SK-N-SH (cell line): ENCODE results near the gene SPRY4. TPM values are rescaled to one million over a fixed set of nuclear protein-coding genes. Genes with fewer than 3 reads are reported as not detected.

Source experiments
- CTCF ChIA-PET: fragments of 300-600, 350-600 bp; formaldehyde crosslinking; extraction: SDS; loops from one replicate; lab custom pipeline; 2021; lab: Yijun Ruan, JAX
- POLR2A ChIA-PET: fragments of 350-600 bp; sonication (Branson Sonifier 250); formaldehyde crosslinking; extraction: SDS; loops from one replicate; lab custom pipeline; 2020; ENCODE audit warnings: antibody characterized with exemption, inconsistent platforms; lab: Yijun Ruan, JAX
- DNase-seq: peaks from one replicate; pipeline ENCODE4 v3.0.0; 2012
- H2AFZ ChIP-seq: fragments of 200-600 bp; sonication (generic); 2 replicates; pipeline ENCODE4 v1.8.1; 2016; ENCODE audit warnings: antibody characterized with exemption, mild to moderate bottlenecking, low read depth
- H3F3A ChIP-seq: fragments of 200-600 bp; sonication (generic); replicated peaks from 2 replicates; pipeline ENCODE3; 2016; ENCODE audit warnings: antibody characterized with exemption, mild to moderate bottlenecking; ENCODE audit not compliant: insufficient read depth
- H3K27ac ChIP-seq, 2 experiments: fragments of 200-500 bp in 1 of 2; fragments of 200-600 bp in 1 of 2; sonication (Bioruptor generic) in 1 of 2; sonication (generic), shearing (Covaris generic) in 1 of 2; 2 replicates each; pipeline versions ENCODE4 v1.5.1 to v1.6.1; 2014 to 2016; ENCODE audit warnings: low read depth in 2 of 2, inconsistent platforms in 1 of 2, low read length in 1 of 2, mild to moderate bottlenecking in 1 of 2, mixed read lengths in 1 of 2
- H3K27me3 ChIP-seq: fragments of 200-600 bp; sonication (generic), shearing (Covaris generic); 2 replicates; pipeline ENCODE4 v1.6.1; 2016; ENCODE audit warnings: mixed run types; ENCODE audit not compliant: insufficient read depth
- H3K36me3 ChIP-seq, 2 experiments: fragments of 200-500 bp in 1 of 2; fragments of 200-600 bp in 1 of 2; sonication (Bioruptor generic) in 1 of 2; sonication (generic) in 1 of 2; replicated peaks in 1 of 2; 2 replicates each; pipeline versions ENCODE3 to v1.5.1; 2014 to 2016; ENCODE audit warnings: low read length in 1 of 2, mild to moderate bottlenecking in 1 of 2; ENCODE audit not compliant: insufficient read depth in 2 of 2, control insufficient read depth in 1 of 2
- H3K4me1 ChIP-seq, 2 experiments: fragments of 200-500 bp in 1 of 2; fragments of 200-600 bp in 1 of 2; sonication (Bioruptor generic) in 1 of 2; sonication (generic), shearing (Covaris generic) in 1 of 2; 2 replicates each; pipeline versions ENCODE4 v1.5.1 to v1.6.1; 2014 to 2016; ENCODE audit warnings: low read depth in 1 of 2, low read length in 1 of 2, mixed run types in 1 of 2; ENCODE audit not compliant: insufficient read depth in 2 of 2, control insufficient read depth in 1 of 2
- H3K4me2 ChIP-seq: fragments of 200-600 bp; sonication (generic), shearing (Covaris generic); 2 replicates; pipeline ENCODE4 v1.6.1; 2017; ENCODE audit warnings: mixed run types
- H3K4me3 ChIP-seq, 2 experiments: fragments of 200-500 bp in 1 of 2; fragments of 200-600 bp in 1 of 2; sonication (Bioruptor generic) in 1 of 2; sonication (generic), shearing (Covaris generic) in 1 of 2; 2 replicates each; pipeline versions ENCODE4 v1.5.1 to v1.8.1; 2014 to 2016; ENCODE audit warnings: low read depth in 2 of 2, inconsistent platforms in 1 of 2, low read length in 1 of 2, mild to moderate bottlenecking in 1 of 2, mixed read lengths in 1 of 2, moderate library complexity in 1 of 2
- H3K79me2 ChIP-seq: fragments of 200-600 bp; sonication (generic); 2 replicates; pipeline ENCODE4 v1.8.1; 2017; ENCODE audit warnings: mild to moderate bottlenecking; ENCODE audit not compliant: insufficient read depth
- H3K9ac ChIP-seq: fragments of 200-600 bp; sonication (generic); 2 replicates; pipeline ENCODE4 v1.6.1; 2017; ENCODE audit warnings: mixed run types
- H3K9me2 ChIP-seq: fragments of 200-600 bp; sonication (generic); 2 replicates; pipeline ENCODE4 v1.6.1; 2017; ENCODE audit warnings: mixed run types
- H3K9me3 ChIP-seq: fragments of 200-600 bp; sonication (generic); 2 replicates; pipeline ENCODE4 v1.6.1; 2017; ENCODE audit warnings: mixed run types, mild to moderate bottlenecking, moderate library complexity
- H4K20me1 ChIP-seq: fragments of 200-600 bp; sonication (generic); 2 replicates; pipeline ENCODE4 v1.6.1; 2017; ENCODE audit warnings: mild to moderate bottlenecking, mixed run types; ENCODE audit not compliant: insufficient read depth
- CTCF ChIP-seq: fragments of 200-600 bp; sonication (generic); IDR thresholded peaks from 2 replicates; pipeline ENCODE4 v1.6.1; 2017; ENCODE audit warnings: antibody characterized with exemption, mild to moderate bottlenecking, moderate library complexity
- ELF1 ChIP-seq: IDR thresholded peaks from 2 replicates; pipeline ENCODE4 v1.4.0; 2012
- EZH2phosphoT487 ChIP-seq: fragments of 200-600 bp; sonication (generic); IDR thresholded peaks from 2 replicates; pipeline ENCODE4 v1.6.1; 2017; ENCODE audit warnings: low read depth, mixed run types, mild to moderate bottlenecking, antibody characterized with exemption, moderate library complexity, borderline replicate concordance
- FOXJ3 ChIP-seq: sonication (generic); formaldehyde crosslinking; IDR thresholded peaks from 2 replicates; pipeline ENCODE4 v1.5.1; 2020; ENCODE audit warnings: mild to moderate bottlenecking, missing genetic modification reagents
- FOXM1 ChIP-seq: IDR thresholded peaks from 2 replicates; pipeline ENCODE4 v1.4.0; 2012; ENCODE audit warnings: low read depth, mild to moderate bottlenecking
- GABPA ChIP-seq: IDR thresholded peaks from 2 replicates; pipeline ENCODE4 v1.4.0; 2012; ENCODE audit warnings: low read depth, mild to moderate bottlenecking
- GATA2 ChIP-seq: sonication (generic); formaldehyde crosslinking; IDR thresholded peaks from 2 replicates; pipeline ENCODE4 v1.5.0; 2020; ENCODE audit warnings: mild to moderate bottlenecking, missing genetic modification reagents
- IRF3 ChIP-seq: fragments of 150-350 bp; IDR thresholded peaks from 2 replicates; pipeline ENCODE4 v1.6.1; 2016; ENCODE audit warnings: mild to moderate bottlenecking, low read depth, low read length
- JUND ChIP-seq: IDR thresholded peaks from 2 replicates; pipeline ENCODE4 v1.4.0; 2012
- MEF2A ChIP-seq: IDR thresholded peaks from 2 replicates; pipeline ENCODE4 v1.4.0; 2012; ENCODE audit warnings: low read depth, borderline replicate concordance
- NFIC ChIP-seq: IDR thresholded peaks from 2 replicates; pipeline ENCODE4 v1.4.0; 2012; ENCODE audit warnings: borderline replicate concordance
- NRF1 ChIP-seq: IDR thresholded peaks from 2 replicates; pipeline ENCODE4 v1.6.1; 2012; ENCODE audit warnings: low read depth, mild to moderate bottlenecking, low read length
- POLR2AphosphoS5 ChIP-seq: IDR thresholded peaks from 2 replicates; pipeline ENCODE4 v1.6.1; 2012; ENCODE audit warnings: low read depth, low read length
- RAD21 ChIP-seq: IDR thresholded peaks from 2 replicates; pipeline ENCODE4 v1.6.1; 2012; ENCODE audit warnings: mild to moderate bottlenecking, low read length
- RFX5 ChIP-seq: IDR thresholded peaks from 2 replicates; pipeline ENCODE4 v1.6.1; 2012; ENCODE audit warnings: mild to moderate bottlenecking, improper control_type of control experiment, low read length
- RXRA ChIP-seq: IDR thresholded peaks from 2 replicates; pipeline ENCODE4 v1.4.0; 2012; ENCODE audit warnings: low read depth, mild to moderate bottlenecking, borderline replicate concordance
- SMC3 ChIP-seq: IDR thresholded peaks from 2 replicates; pipeline ENCODE4 v1.6.1; 2012; ENCODE audit warnings: low read depth, low read length, improper control_type of control experiment
- TAF1 ChIP-seq: IDR thresholded peaks from 2 replicates; pipeline ENCODE4 v1.6.1; 2012; ENCODE audit warnings: low read depth, mild to moderate bottlenecking, low read length, moderate library complexity, borderline replicate concordance
- TEAD4 ChIP-seq: IDR thresholded peaks from 2 replicates; pipeline ENCODE4 v1.4.0; 2012; ENCODE audit warnings: mild to moderate bottlenecking, borderline replicate concordance; ENCODE audit not compliant: insufficient read depth
- ZBTB33 ChIP-seq: IDR thresholded peaks from 2 replicates; pipeline ENCODE4 v1.4.0; 2012; ENCODE audit warnings: low read depth, borderline replicate concordance
- WGBS: methylation state at CpG from one replicate; pipeline ENCODE4 v1.1.6; 2017; ENCODE audit warnings: low lambda C conversion rate; 5-methylcytosine and 5-hydroxymethylcytosine counted together
- polyA plus RNA-seq, 3 experiments: library from polyadenylated mRNA; depleted of rRNA; stranded (reverse); fragments of >200 nt; gene quantifications; 2 replicates each; pipeline ENCODE4 v1.2.3, GENCODE V29; 2012

The SPRY4 gene
- polyA plus RNA-seq, 1 of the 3 experiments (the other 2 are of a cell fraction): 18.0 TPM

GRCh38 chr5:142289708-142290576 lies 34.9 kb downstream of the SPRY4 start:
- Histone ChIP-seq H3K9me2 (no peaks in the 10 kb centered on the region), H3K79me2 (peaks cover 18% of the 10 kb centered on the region; the same call in 1 of the 2 replicates), H3K27ac (peak overlapping the region; percentile 27 to 83; a peak in 3 of 4 replicates), H3K4me1 (peaks cover 17 to 36% of the 10 kb centered on the region in 2 experiments; a peak in 3 of 4 replicates), H3K4me2 (no peak overlapping the region; the same call in 1 of the 2 replicates), H3K27me3 (no peaks in the 10 kb centered on the region), H3K4me3 (no peak overlapping the region), H4K20me1 (no peaks in the 10 kb centered on the region), H3K9me3 (no peaks in the 10 kb centered on the region), H2AFZ (no peak overlapping the region), H3K9ac (no peak overlapping the region), H3F3A (peaks cover 4% of the 10 kb centered on the region), H3K36me3 (peaks cover 0 to 24% of the 10 kb centered on the region in 2 experiments)
- 83% methylated on average over 11 of the region's 11 CpGs for WGBS
- POLR2A ChIA-PET: interaction anchor here (1.2 kb wide), 1 partner anchor 11 kb away, joined by 3 read pairs; no protein-coding TSS in a partner anchor
- CTCF ChIA-PET: interaction anchor here (1.0 to 1.5 kb wide), 6 partner anchors 16 to 260 kb away, joined by 3 to 4 read pairs (median 3); no protein-coding TSS in a partner anchor
- DNase-seq: peak; percentile 61
- TF ChIP-seq ZBTB33: no peak
- no peak for TF ChIP-seq FOXJ3 (CRISPR knock-in tag)
- TF ChIP-seq EZH2phosphoT487: no peak
- TF ChIP-seq RAD21: no peak
- TF ChIP-seq JUND: no peak
- TF ChIP-seq NRF1: no peak
- no peak for TF ChIP-seq CTCF
- no peak for TF ChIP-seq RFX5
- no peak for TF ChIP-seq TAF1
- no peak for TF ChIP-seq FOXM1
- no peak for TF ChIP-seq GABPA
- no peak for TF ChIP-seq ELF1
- TF ChIP-seq GATA2 (CRISPR knock-in tag): no peak
- TF ChIP-seq MEF2A: no peak
- TF ChIP-seq TEAD4: no peak
- no peak for TF ChIP-seq SMC3
- TF ChIP-seq POLR2AphosphoS5: no peak
- no peak for TF ChIP-seq RXRA
- no peak for TF ChIP-seq NFIC
- TF ChIP-seq IRF3: no peak
- TF ChIP-seq, all 33 proteins: peak for 0
